Colonic mucosa (tissue), 4 donors: ENCODE results near the gene HSPA12A. TPM values are rescaled to one million over a fixed set of nuclear protein-coding genes. Genes with fewer than 3 reads are reported as not detected.

Source experiments
- DNase-seq: peaks from one replicate; pipeline ENCODE4 v3.0.0-alpha.2; 2020
- H3K27ac ChIP-seq: fragments of 200-600 bp; one replicate; pipeline ENCODE4 v1.8.0; 2021
- H3K27me3 ChIP-seq: fragments of 200-600 bp; one replicate; pipeline ENCODE4 v1.8.0; 2021
- H3K36me3 ChIP-seq: fragments of 200-600 bp; one replicate; pipeline ENCODE4 v1.8.0; 2021
- H3K4me1 ChIP-seq: fragments of 200-600 bp; one replicate; pipeline ENCODE4 v1.8.0; 2021; ENCODE audit warnings: mild to moderate bottlenecking
- H3K4me3 ChIP-seq: fragments of 200-600 bp; one replicate; pipeline ENCODE4 v1.8.0; 2021
- H3K9ac ChIP-seq, 2 donors: one replicate each; pipeline ENCODE4 v1.7.0; 2013; ENCODE audit warnings: control low read depth in 2 of 2, low read depth in 2 of 2, low read length in 2 of 2
- H3K9me3 ChIP-seq: fragments of 200-600 bp; one replicate; pipeline ENCODE4 v1.8.0; 2021
- CTCF ChIP-seq: fragments of 200-600 bp; IDR thresholded peaks from one replicate; pipeline ENCODE4 v1.8.0; 2022; ENCODE audit warnings: antibody characterized with exemption, mild to moderate bottlenecking
- intact Hi-C: fragments of 100-400 bp; cut with DNase I; formaldehyde crosslinking; loops from one replicate; pipeline ENCODE4 v1.14.1; 2022
- total RNA-seq, 2 donors: library from RNA; stranded (reverse); fragmentation: NEBNext Ultra II Directional in 1 of 2; extraction: Animal tissue kit (Norgen Biotek cat#: 25700) in 1 of 2; gene quantifications; one replicate each; pipeline ENCODE4 v1.2.1, GENCODE V29; 2021
- donor health status: healthy.
- donor health status: DM: no; HTN: no; CAD: no.
- donor health status: DM: no; HTN: no; CAD: no.

Gene HSPA12A
- total RNA-seq, 2 donors from 2014 or later, result 6.2 to 7.0 TPM

DNA sequence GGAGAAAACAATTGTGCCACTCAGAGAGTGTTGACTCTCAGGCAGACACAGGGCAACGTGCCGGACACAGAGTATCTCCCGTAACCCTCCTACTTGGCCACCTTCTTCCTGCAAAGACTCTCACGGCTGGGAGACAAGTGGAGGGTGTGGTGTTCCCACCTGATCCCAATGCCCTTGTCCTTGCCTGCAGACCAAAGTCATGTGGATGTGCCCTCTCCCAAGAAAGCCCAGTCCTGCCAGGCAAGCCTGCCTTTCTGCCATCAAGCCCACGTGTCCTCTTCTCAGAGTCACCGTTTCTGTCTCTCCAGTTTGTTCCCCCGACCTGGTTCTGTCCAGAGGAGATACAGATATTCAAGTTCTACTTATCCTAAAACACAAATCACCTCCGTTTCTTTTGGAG lies 120.9 kb downstream of the HSPA12A start:
- intact Hi-C loops, result no loop called here
- TF ChIP-seq CTCF, result no peak
- DNase-seq, result peak; percentile 31
- peak overlapping the region in 1 of 2 donors; percentile 40 for H3K9ac ChIP-seq
- no peaks in the 10 kb centered on the region for H3K36me3 ChIP-seq
- H3K4me1 ChIP-seq, result peaks cover 3% of the 10 kb centered on the region
- H3K4me3 ChIP-seq, result no peak overlapping the region
- no peaks in the 10 kb centered on the region for H3K9me3 ChIP-seq
- H3K27ac ChIP-seq, result no peak overlapping the region
- H3K27me3 ChIP-seq, result no peaks in the 10 kb centered on the region

Other genes starting within 250 kb of the HSPA12A start
- gene PNLIP, start 196.6 kb downstream of the HSPA12A start, total RNA-seq, result 1 to 10 TPM in 1 of 2 donors, not detected in 1; 5.0 TPM
- gene PNLIPRP1, start 151.6 kb downstream of the HSPA12A start, total RNA-seq, result 1 to 10 TPM in 1 of 2 donors, not detected in 1; 2.5 TPM
- gene PNLIPRP2, start 121.6 kb downstream of the HSPA12A start, total RNA-seq, result 1 to 10 TPM; 5.0 to 9.1 TPM
- not detected for gene ENO4, start 106.9 kb upstream of the HSPA12A start, total RNA-seq